Measurements from ENCODE around the gene PLEKHA6.

PLEKHA6 gene

DNA sequence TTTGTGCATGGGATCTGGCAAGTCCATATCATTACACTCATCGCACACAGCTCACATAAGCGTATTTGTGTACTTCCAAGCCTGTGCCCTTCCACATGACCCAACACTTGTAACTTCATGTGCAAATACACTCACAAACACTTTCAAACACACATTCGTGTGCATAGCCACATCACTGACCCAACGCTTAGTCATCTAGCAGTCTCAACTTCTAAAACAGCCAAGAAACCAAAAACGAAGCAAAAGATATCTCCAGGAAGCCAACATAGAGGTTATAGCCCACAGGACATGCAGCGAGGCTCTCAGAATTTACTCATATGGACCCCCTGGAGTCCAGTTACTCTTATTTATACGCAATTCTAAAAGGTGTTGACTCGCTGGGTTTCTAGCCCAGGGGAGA, 135.1 kb downstream of the PLEKHA6 start:
- Histone ChIP-seq H3K27ac (ENCODE audit: low read depth, low read length) (no peak overlapping the region), H3K36me3 (ENCODE audit: control insufficient read depth, low read length) (no peaks in the 10 kb centered on the region), H3K4me1 (ENCODE audit: control insufficient read depth, low read length) (no peaks in the 10 kb centered on the region), H3K4me2 (ENCODE audit: low read length) (no peak overlapping the region), H3F3A (ENCODE audit: control insufficient read depth, insufficient read depth) (no peaks in the 10 kb centered on the region), H4K20me1 (ENCODE audit: control insufficient read depth, insufficient read depth, low read depth, low read length) (no peaks in the 10 kb centered on the region), H3K27me3 (ENCODE audit: control insufficient read depth, low read length) (no peaks in the 10 kb centered on the region), H3K9me3 (ENCODE audit: control insufficient read depth, insufficient read depth, low read length) (no peaks in the 10 kb centered on the region), H3K9me2 (replicated peaks; ENCODE audit: control insufficient read depth, low read length) (no peaks in the 10 kb centered on the region), H3K79me2 (ENCODE audit: control insufficient read depth, low read length) (no peaks in the 10 kb centered on the region), H3K4me3 (ENCODE audit: low read length) (no peak overlapping the region)
- TF ChIP-seq CTCF (IDR thresholded peaks at IDR 0.05; ENCODE audit: low read depth, low read length, poor library complexity, severe bottlenecking), result no peak
- TF ChIP-seq EZH2phosphoT487 (IDR thresholded peaks at IDR 0.05; ENCODE audit: borderline replicate concordance, low read length), result no peak

DNA sequence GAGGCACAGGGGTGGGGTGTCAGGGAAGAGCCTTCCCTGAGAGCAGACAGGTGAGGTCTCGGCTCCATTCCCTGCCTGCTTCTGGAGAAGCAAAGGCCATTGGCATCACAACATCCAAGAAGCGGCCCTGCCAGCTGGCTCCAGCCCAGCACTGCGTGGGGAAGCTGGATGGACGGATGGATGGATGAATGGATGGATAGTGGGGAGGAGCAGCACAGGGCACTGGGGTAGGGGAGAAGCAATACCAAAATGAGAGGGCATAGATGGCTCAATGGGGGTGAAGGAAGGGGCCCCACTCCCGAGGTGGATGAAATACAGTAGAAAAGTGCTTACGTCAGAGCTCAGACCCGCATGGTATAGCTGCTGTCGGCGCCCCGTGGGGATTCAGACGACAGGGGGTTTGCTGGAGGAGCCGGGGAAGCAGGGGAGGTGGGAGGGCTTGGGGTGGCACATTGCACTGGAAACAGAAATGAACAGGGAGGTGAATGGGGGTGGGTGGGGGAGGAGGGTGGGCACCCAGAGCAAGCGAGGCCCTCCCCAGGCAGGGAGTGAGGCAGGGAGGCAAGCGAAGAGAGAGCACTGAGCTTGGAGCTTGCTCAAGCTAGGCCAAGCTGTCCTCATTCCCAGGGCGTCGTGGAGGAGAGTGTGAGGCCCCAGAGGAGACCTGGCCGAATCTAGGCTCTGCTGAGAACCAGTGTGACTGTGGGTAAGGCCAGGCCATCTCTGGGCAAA, 136.4 kb downstream of the PLEKHA6 start:
- no peak overlapping the region for H3K4me3 ChIP-seq (ENCODE audit: low read length)
- no peaks in the 10 kb centered on the region for H3K4me1 ChIP-seq (ENCODE audit: control insufficient read depth, low read length)
- no peaks in the 10 kb centered on the region for H4K20me1 ChIP-seq (ENCODE audit: control insufficient read depth, insufficient read depth, low read depth, low read length)
- H3K27me3 ChIP-seq (ENCODE audit: control insufficient read depth, low read length), result no peaks in the 10 kb centered on the region
- H3K36me3 ChIP-seq (ENCODE audit: control insufficient read depth, low read length), result no peaks in the 10 kb centered on the region
- no peaks in the 10 kb centered on the region for H3K9me3 ChIP-seq (ENCODE audit: control insufficient read depth, insufficient read depth, low read length)
- no peaks in the 10 kb centered on the region for H3K9me2 ChIP-seq (replicated peaks; ENCODE audit: control insufficient read depth, low read length)
- TF ChIP-seq EZH2phosphoT487 (IDR thresholded peaks at IDR 0.05; ENCODE audit: borderline replicate concordance, low read length), result no peak
- TF ChIP-seq CTCF (IDR thresholded peaks at IDR 0.05; ENCODE audit: low read depth, low read length, poor library complexity, severe bottlenecking), result no peak
- no peaks in the 10 kb centered on the region for H3F3A ChIP-seq (ENCODE audit: control insufficient read depth, insufficient read depth)
- no peak overlapping the region for H3K27ac ChIP-seq (ENCODE audit: low read depth, low read length)
- no peaks in the 10 kb centered on the region for H3K79me2 ChIP-seq (ENCODE audit: control insufficient read depth, low read length)
- H3K4me2 ChIP-seq (ENCODE audit: low read length), result no peak overlapping the region

DNA sequence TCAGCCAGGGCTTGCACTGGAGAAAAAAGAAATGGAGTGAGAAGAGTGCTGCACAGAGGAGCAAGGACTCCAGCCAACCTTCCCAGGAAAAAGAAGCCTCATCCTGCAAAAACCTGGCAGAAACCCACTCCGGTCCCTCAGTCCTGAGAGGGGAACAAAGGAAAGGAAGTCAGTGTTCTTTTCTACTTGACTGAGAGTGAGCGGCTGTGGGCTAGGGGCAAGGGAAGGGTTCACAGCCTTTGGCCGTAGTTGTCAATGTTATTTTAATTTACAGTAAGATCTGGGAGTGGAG, 137.0 kb downstream of the PLEKHA6 start:
- Histone ChIP-seq H3K27me3 (ENCODE audit: control insufficient read depth, low read length) (no peaks in the 10 kb centered on the region), H4K20me1 (ENCODE audit: control insufficient read depth, insufficient read depth, low read depth, low read length) (no peaks in the 10 kb centered on the region), H3K36me3 (ENCODE audit: control insufficient read depth, low read length) (no peaks in the 10 kb centered on the region), H3K9me2 (replicated peaks; ENCODE audit: control insufficient read depth, low read length) (no peaks in the 10 kb centered on the region), H3K79me2 (ENCODE audit: control insufficient read depth, low read length) (no peaks in the 10 kb centered on the region), H3F3A (ENCODE audit: control insufficient read depth, insufficient read depth) (no peaks in the 10 kb centered on the region), H3K27ac (ENCODE audit: low read depth, low read length) (no peak overlapping the region), H3K4me1 (ENCODE audit: control insufficient read depth, low read length) (no peaks in the 10 kb centered on the region), H3K9me3 (ENCODE audit: control insufficient read depth, insufficient read depth, low read length) (no peaks in the 10 kb centered on the region), H3K4me2 (ENCODE audit: low read length) (no peak overlapping the region), H3K4me3 (ENCODE audit: low read length) (no peak overlapping the region)
- TF ChIP-seq EZH2phosphoT487 (IDR thresholded peaks at IDR 0.05; ENCODE audit: borderline replicate concordance, low read length) (no peak), CTCF (IDR thresholded peaks at IDR 0.05; ENCODE audit: low read depth, low read length, poor library complexity, severe bottlenecking) (no peak)

Data from DOHH2 (cell line).